Retina (tissue), 1 donor: ENCODE measurements around the gene KAZN.
"Not testable (repeated sequence)": the region's sequence is repeated elsewhere in the genome, so short reads cannot be mapped to it uniquely, and the experiment has no call there.

Experiments
- DNase-seq: peaks from one replicate; pipeline ENCODE4 v3.0.0-alpha.2; 2016

The KAZN gene

GRCh38 chr1:14962407-14962806, 363.9 kb downstream of the KAZN start:
- no peak for DNase-seq

GRCh38 chr1:14963791-14964710, 365.6 kb downstream of the KAZN start:
- not testable (repeated sequence) for DNase-seq

GRCh38 chr1:14964711-14965055, 366.2 kb downstream of the KAZN start:
- no peak for DNase-seq

GRCh38 chr1:14968251-14968851, 369.9 kb downstream of the KAZN start:
- DNase-seq, result peak; percentile 75

GRCh38 chr1:14969006-14969405, 370.5 kb downstream of the KAZN start:
- DNase-seq, result no peak

- DNase-seq, result no peak
Measured at GRCh38 chr1:14970115-14970798, 371.8 kb downstream of the KAZN start.

- no peak for DNase-seq
Measured at GRCh38 chr1:14970799-14971141, 372.3 kb downstream of the KAZN start.

GRCh38 chr1:14971221-14971620, 372.7 kb downstream of the KAZN start:
- DNase-seq, result no peak

- DNase-seq, result no peak
Measured at GRCh38 chr1:14972107-14972506, 373.6 kb downstream of the KAZN start.

- DNase-seq, result no peak
Measured at GRCh38 chr1:14973773-14974172, 375.3 kb downstream of the KAZN start.

- no peak for DNase-seq
Measured at GRCh38 chr1:14974361-14974760, 375.9 kb downstream of the KAZN start.

- no peak for DNase-seq
Measured at GRCh38 chr1:14975119-14975518, 376.6 kb downstream of the KAZN start.

- DNase-seq, result no peak
Measured at GRCh38 chr1:14976256-14976655, 377.8 kb downstream of the KAZN start.

- no peak for DNase-seq
Measured at GRCh38 chr1:14977338-14977931, 378.9 kb downstream of the KAZN start.

- DNase-seq, result peak; percentile 73
Measured at GRCh38 chr1:14980621-14981218, 382.2 kb downstream of the KAZN start.

GRCh38 chr1:14982029-14982428, 383.5 kb downstream of the KAZN start:
- no peak for DNase-seq

- no peak for DNase-seq
Measured at GRCh38 chr1:14983277-14983676, 384.8 kb downstream of the KAZN start.

- no peak for DNase-seq
Measured at GRCh38 chr1:14986168-14986567, 387.7 kb downstream of the KAZN start.

- peak; percentile 53 for DNase-seq
Measured at GRCh38 chr1:14987829-14988603, 389.5 kb downstream of the KAZN start.

- no peak for DNase-seq
Measured at GRCh38 chr1:14988636-14989035, 390.2 kb downstream of the KAZN start.

GRCh38 chr1:14989931-14990728, 391.6 kb downstream of the KAZN start:
- DNase-seq, result no peak
